Measurements from ENCODE around the gene ATP10B.

The ATP10B gene

DNA sequence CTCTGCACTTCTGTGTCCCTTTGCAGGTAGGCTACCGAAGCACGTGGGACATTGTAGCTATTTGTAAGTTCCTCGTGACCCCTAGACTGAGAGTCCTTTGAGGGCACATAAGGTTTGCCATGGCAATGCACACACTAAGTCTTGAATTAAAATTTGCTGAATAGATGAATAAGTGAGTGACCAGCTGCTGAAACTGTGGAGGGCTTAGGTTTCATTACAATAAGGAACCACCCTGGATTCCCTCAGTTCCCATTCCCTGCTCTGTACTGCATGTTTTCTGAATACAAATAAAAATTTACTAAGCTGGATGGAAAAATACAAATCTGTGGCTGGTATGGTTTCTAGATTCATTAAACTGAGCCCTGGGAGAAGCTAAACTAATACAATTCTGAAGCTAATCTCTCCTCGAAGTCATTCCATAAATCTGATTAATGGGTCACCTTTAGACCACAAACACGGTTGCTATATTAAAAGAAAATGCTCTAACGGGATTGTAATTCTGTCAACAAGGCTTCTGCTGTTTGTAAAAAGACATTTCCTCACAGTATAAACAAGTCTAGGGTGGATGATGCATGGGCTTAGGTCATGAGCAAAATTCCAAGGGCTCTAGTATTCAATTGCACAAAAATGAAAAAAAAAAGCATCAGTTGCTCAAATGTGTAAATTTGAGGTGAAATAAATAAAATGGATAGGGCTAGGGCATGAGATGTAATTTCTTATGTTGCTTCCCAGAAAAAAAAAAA, 172.3 kb downstream of the ATP10B start:
- DNase-seq, result no peak

DNA sequence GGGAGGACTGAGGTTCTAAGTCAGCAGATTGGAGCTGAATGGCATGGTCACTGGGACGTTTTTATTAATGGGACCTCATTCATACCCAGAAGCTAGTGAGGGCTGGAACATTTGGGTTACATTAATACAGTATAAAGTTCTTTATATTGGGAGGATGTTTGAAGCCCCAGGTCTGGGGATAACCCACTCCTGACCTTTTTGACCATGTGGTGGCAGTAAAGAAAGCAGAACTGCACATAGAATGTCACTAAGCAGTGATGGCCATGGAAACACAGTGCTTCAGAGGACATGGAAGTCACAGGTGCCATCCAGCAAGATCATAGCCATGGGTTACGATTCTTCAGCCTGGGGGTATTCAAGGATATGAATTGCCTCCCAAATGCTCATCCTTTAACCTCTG, 176.0 kb downstream of the ATP10B start:
- no peak for DNase-seq

DNA sequence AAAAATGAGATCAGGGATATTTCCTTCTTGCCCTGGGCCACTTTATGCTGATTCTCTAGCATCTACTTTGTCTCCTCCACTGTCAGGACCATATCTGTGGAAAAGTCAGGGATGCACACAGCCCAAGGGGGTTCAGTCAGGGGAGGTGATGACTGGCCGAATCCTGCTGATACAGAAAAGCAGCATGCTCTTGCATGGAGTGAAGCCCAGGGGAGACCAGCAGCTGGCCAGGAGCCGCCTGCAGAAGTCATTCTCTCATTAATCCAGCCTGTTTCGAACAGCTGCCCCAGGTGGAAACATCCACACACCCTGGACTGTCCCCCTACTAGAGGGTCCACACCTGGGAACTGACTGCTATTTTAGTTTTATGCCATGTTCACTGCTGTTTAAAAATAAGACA, 177.1 kb downstream of the ATP10B start:
- no peak for DNase-seq

DNA sequence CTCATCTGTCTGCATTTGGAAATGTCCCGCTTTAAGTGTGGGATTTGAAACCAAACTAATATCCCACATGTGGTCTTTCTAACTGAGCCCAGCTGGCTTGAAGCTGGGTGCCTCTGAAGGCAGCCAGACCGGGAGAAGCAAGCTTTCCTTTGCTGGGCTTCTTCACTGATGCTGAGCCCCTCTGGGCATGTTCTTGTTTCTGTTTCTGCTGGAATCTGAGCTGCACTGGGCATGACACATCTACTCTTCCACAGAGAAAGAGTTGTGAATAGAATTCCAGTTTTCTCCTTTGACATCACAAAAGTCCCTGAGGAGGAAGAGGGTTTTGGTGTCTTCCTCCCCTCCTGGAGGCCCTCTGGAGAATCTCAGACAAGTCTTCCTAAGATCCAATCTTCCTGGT, 179.5 kb downstream of the ATP10B start:
- no peak for DNase-seq

DNA sequence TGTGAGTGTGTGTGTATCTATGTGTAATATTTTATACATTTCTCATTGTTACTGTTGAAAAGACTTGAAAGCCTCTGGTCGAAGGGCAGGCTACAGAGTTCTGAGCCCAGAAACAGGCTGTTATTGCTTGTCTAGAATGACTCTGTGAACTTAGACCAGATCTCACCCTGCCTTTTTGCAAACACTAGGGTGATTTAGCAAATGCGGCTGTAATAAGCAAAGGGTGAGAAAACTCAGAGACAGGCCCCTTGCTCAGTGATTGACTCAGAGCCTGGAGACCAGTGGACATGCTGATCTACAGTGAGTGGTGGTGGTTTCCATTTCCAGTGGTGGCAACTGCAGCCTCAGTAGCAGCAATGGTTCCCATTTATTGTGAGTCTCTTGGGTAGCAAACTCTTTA, 183.7 kb downstream of the ATP10B start:
- no peak for DNase-seq

DNA sequence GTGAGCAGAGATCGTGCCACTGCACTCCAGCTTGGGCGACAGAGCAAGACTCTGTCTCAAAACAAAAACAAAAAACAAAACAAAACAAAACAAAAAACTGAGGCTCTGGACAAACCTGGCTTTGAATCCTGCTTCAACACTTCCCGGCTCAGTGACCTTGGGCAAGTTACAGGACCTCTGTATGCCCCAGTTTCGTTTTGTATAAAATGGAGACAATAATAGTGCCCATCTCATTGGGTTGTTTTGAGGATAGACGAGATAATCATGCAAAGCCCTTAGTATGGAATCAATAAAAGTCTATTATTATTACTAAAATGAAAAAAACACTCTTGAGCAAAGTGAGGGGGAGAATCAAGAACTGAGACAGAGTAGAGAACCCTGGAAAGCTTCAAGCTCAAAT, 184.9 kb downstream of the ATP10B start:
- DNase-seq, result no peak

DNA sequence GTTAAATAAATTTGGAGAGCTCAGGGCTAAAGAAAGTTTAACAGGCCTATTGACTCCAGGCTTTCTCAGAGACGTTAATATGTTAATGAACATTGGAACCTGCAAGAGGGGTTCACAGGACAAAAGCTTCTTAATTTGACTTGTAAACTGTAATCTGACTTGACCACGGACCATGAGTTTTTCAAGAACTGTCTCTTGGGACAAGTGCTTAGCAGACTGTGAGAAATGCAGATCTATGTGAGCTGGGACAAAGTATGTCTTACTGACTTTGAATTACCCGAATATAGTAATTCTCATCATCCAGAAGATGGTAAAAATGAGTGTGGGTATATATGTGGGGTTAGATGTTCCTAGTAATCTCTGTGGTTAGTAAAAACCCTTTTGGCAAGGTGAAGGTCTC, 186.6 kb downstream of the ATP10B start:
- DNase-seq, result no peak

DNA sequence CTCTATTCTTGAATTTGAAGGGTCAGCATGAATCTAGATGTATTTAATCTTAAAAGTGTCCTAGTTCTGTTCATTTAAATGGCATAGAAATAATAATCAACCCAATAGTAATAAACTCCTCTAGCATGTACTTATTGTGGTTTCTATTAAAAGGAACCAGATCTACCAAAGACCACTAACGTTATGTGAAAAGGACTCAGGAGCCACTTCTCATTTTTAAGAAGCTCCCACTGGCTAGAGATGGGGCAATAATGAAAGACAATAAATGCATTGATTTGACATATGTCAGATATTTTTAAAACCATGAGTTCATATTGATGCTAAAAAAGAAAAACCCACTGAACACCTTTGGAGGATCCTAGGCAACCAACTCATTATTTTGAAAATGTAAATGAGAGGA, 191.9 kb downstream of the ATP10B start:
- DNase-seq, result no peak

DNA sequence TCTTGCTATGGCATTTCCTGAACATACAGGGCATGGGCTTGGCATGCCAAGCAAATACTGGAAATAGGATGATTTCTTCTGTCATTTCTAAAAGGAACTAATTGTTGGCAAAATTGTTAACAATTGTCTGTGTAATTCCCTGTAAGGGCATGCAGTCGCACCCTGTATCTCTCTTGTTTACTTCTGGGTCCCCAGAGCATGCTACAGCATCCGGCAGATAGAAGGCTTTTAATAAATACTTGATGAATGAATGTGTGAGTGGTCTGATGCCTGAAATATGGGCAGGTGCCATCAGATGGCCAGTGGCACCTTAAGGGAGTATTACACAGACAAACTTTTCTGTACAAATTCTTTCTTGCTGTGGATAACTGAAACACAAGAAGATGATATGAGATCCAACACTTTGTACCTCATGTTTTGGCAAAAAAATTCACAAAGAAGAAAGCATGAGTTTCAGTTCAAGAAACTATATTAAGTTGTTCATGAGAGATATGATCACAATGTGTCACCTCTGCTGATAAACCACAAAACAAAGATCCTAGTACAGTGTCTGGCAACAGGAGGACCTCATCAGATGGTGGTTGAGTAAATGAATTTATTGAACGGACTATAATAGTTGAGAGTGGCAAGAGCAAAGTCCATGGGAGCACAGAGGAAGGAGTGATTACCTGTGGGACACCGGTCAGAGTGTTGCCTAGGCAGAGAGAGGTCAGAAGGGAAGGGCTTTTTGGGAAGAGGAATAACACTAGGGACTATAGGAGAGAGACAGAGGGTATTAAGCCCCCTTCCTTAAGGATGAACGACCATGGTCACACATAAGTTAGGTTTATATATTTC, 194.2 kb downstream of the ATP10B start:
- no peak for DNase-seq

DNA sequence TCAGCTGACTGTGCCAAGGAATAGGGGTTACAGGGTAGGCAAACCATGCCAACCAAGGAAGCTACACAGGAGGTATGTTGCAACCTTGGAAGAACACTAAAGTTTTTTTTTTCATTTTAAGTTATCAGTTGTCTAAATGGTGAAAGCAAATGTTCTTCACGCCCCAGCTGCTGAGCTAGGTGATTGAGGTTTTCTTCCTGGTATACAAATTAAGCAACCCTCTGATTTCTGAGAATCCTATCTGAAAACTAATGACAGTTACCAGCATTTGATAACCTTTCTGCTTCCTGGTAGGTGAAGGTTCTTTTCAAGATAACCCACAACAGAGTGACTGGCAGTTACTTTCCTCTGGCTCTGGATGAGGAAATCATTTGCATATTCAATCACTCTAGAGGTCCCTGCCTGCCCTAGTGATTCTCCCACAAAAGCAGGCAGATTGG, 194.9 kb downstream of the ATP10B start:
- no peak for DNase-seq

DNA sequence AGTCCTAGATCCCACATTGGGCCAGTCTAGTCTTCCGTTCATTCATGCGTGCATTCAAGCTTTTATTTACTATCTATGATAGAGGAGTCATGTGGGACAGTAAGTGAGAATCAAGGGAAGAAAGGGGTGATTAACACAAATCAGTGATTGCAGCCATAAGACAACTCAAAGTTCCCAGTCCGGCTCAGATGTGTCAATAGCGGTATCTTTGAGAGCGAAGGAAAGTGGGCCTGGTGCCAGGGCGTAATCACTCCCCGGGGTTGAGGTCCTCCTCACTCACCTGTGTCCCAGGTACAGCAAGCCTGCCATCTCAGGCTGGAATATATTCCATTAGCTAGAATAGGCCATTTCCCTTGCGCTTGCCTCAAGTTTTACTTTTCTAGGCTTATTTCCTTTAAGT, 196.3 kb downstream of the ATP10B start:
- DNase-seq, result no peak

DNA sequence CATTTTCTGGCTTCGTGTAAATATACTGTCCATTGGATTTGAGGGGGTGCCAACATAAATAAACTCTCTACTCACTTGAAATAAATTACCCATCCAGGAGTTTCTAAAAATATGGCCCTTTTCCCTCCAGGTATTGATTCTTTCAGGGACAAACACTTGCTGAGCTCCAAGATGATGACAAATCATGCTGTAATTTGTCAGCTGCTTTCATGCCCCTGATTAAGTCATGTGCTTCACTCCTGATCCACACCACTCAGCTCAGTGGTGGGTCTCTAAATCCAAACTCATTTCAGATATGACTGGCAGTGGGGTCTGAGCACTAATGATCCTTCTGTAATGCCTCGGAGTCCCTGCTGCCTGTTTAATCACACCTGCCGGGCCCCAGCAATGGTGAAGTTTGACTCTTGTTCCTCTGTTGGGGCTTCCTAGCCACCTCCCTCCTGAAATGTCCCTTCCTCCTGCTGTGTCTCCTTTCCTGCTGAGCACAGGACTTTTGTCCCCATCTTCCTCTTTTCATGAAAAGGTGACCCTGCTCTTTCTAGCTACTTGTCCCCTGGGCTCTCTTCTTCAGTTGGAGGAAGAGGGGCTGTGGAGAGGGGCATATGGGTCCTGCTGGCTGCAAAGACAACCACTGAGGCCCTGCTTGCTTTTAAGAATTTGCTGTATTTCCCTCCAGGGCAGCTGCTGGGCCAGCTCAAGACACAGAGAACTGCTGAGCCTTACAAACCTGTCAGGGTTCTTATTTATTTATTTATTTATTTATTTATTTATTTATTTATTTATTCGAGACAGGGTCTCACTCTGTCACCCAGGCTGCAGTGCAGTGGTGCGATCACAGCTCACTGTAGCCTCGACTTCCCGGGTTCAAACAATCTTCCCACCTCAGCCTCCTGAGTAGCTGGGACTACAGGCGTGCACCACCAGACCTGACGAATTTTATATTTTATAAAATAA, 200.0 kb downstream of the ATP10B start:
- no peak for DNase-seq

DNA sequence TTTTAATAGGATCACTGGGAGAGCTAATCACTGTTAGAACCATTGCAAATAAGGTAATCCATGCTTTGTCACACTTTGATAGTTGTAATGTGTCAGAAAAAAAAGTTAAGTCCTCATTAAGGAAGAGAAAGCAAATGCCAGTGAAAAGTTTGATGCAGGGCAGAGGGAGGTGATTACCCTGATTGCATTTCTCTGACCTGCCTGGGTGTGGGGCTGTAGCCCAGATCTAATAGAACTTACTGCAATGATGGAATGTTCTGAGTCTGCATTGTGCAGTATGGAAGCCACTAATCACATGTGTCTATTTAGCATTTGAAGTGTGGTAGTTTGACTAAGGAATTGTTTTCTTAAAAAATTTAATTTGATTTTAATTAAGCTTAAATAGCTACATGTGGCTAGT, 202.7 kb downstream of the ATP10B start:
- no peak for DNase-seq

DNA sequence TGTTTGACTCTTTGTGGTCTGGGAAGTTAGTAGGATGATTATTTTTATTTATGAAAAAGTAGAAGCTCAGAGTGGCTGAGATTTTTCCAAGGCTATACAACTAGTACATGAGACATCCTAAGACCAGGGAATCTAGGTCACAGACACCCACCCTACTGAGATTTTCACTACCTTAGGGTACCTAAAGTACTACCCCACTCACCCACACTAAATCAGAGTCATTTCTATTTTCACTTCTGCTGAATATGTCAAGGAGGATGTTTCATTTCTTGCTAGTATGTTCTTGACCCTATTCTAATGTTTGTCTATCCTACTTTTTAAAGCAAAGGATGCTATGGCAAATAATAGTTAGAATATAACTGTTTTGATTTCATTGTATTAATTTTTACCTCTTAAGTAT, 206.0 kb downstream of the ATP10B start:
- DNase-seq, result no peak

DNA sequence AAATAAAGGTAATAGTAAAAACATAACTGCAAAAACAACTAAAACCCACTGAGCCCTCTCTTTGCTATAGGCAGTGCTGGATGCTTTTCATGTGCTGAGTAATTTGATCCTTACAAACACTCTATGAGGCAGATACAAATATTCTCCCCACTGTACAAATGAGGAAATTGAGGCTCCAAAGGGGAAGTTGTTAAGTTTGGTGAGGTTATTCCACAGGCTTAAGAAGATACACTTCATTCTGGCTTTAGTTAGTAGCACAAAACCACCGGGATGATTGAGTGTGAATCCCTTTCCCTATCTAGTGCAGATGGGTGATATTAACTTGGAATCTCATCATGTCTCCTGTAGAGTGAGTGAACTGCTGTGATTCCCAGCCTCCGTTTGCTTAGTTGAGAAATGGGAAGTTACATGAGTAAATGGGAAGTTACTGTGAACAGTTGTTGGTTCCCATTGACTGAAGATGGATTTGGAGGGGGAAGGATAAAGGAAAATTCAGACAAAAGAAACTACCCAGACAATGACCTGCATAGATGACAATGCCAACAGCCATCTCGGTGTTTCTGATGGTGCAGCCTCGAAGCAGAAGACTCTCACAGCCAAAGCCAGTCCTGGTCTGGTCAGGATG, 208.3 kb downstream of the ATP10B start:
- DNase-seq, result no peak

DNA sequence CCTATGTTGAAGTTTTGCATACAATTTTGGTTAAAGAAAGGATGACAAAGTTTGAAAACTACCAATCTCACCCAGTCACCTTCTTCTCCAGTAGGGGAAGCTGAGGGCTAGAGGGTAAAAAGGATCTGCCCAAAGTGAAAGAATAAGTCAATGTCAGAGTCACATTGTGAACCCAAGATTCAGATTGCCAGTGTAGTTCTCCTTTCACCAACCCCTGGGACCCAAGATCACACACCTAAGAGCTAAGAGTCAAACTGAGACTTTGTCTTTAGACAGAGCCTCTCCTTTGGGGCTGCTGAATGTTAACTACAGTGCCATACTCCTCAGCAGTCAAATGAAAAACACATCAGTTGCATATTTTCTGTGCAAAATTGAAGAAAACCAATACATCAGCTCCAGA, 210.6 kb downstream of the ATP10B start:
- DNase-seq, result no peak

DNA sequence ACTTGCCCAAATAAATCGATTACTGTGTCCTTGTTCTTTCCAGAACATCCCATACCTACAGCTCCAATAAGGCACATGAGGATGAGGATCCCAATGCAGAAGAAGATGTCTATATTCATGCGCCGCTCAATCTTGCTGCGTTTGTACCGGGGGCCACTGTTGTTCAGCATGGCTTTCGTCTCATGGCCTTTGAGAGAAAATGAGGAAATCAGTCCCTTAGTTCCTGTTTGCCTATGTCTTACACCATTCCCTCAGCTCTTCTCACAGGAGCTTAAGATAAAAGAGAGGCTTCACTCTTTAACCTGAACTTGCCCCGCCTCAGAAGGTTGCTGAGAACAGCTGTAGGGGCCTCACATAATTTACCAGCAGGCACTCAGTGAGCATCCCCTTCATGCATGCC, 211.6 kb downstream of the ATP10B start:
- no peak for DNase-seq

DNA sequence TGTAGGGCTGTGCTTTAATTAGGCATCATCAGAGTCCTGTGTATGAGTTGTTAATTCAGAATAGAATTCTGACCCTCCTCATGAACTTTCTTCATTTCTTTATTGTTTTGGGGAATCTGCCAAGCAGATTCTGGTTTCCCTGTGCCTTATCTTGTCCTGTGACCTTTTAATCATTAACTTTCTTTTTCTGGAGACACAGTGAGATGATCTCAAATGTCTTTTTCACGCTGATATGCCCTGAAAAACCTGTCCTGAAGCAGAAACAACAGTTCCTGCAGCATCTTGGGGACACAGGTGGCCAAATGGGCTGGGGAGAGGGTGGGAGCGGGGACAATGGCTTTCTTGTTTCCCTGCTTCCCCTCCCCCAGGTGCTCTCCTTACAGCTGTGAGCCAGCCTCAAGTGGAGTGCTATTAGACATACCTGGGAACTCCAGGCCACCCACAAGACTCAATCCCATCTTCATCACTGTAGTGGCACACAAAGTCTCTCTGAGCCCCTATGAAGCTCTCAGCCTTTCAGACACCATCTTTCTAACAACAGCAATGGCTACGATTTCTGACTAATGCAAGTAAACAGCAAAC, 213.8 kb downstream of the ATP10B start:
- DNase-seq, result no peak

DNA sequence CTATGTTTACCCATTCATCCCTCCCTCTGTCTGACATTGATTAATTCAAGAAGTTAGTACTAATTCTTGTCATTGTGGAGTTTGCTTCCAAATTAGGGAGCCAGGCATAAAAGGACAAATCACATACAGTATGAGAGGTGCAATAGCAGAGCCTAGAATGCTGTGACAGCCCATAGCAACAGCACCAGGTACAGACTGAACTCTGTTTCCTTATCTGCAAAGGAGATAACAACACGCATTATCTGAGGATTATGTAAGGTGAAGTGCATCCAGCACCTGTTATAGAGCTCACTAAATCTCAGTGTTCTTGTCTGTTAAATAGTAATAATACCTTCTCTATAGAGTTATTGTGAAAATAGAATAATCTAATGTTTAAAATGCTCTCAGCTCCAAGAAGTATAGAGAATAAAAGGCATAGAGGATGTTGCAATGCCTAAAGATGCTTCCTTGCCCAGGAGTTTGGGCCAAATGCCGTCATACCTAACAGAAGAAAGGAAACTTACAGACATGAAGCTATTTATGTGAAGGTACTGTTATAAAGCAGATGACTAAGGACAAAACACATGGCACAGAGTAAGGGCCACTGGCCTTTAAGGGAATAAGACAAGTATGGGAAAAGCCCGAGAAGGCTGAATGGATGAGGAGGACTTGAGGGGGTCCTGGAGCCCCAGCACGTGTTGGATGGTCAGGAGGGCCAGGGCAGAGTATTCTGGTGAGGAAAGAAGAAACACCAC, 214.5 kb downstream of the ATP10B start:
- DNase-seq, result no peak

DNA sequence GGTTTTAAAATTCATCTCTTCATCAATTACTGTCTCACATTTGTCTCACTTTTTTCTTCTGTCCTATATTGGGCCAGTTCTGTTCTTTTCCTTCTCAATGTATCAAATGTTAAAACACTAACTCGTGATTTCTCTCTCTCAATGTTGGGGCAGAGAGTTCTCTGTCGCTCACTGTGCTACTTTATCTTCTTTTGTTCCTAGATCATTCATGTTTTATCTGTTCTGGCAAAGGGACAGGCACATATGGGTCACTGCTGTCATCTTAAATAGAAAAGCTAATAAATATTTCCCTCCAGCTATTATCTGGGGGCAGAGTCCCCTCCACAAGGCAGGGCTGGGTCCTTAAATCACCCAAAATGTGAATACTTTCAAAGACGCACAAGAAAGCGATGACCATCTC, 216.3 kb downstream of the ATP10B start:
- no peak for DNase-seq

DNA sequence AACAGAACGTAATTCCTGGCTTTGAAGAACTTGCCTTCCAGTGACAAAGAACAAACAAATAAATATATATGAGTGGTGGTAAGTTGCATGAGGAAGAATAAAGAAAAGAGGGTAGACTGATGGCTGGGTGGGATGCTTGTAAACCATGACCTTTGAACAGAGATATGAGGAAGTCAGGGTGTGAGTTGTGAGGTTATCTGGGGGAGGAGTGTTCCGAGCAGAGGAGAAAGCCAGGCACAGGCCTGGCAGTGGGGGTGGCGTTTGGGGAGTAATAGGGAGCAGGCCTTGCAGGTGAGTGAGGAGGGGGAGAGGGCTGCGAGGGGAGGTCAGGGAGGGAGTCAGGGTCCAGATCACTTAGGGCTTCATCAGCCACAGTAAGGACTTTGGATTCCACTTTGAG, 217.0 kb downstream of the ATP10B start:
- no peak for DNase-seq

All from C1 segment of cervical spinal cord (tissue), 14 donors.